ENCODE results near the gene IGLL5. TPM values are rescaled to one million over a fixed set of nuclear protein-coding genes. Genes with fewer than 3 reads are reported as not detected.
A peak's percentile ranks its signal among the peaks of the same experiment; 100 is the strongest.

The IGLL5 gene
- total and polyA plus RNA-seq, 4 experiments from 2014 or later = 0.26 to 3.6 TPM; not detected in 2

DNA sequence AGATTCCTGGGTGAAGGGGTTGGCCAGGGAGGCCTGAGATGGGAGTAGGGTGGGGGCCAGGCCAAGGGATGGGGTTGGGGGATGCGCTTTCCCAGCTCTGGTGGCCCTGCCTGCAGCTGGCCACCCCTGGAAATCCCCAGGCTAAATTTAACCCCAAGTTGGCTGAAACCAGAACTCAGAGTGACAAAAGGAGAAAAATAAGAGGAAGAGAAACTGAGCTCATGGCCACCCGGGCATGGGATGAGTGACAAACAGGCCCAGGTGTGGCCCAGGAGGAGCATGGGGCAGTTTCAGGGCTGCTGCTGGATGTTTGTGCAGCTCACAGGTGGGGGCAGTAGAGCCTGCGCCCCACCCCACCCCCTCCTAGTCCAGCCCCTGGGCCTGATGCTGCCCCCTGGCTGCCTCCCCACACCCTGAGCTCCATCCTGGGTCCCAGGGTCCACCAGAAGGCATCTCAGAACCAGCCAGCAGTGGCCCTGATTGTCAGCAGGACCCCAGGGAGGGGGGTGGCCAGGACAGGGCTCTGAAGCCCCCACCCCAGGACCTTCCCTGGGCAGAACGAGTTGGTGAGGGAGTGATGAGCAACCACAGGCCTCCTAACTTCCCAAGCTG is 48.0 kb downstream of the IGLL5 start:
- intact Hi-C loops (cut with micrococcal nuclease) = no loop called here
- no peak overlapping the region for H3K4me3 ChIP-seq (ENCODE audit: low read length in 2 of 2)
- H3K36me3 ChIP-seq (ENCODE audit: insufficient read depth, low read length) = no peaks in the 10 kb centered on the region
- Mint-ChIP-seq H3K27me3 (peaks cover 0 to 2% of the 10 kb centered on the region in 2 donors), H3K4me3 (no peak overlapping the region), H3K36me3 (no peaks in the 10 kb centered on the region), H3K9me3 (peaks cover 0 to 1% (median 0%) of the 10 kb centered on the region in 8 donors), H3K4me1 (no peaks in the 10 kb centered on the region), H3K27ac (no peak overlapping the region)
- H3K4me1 ChIP-seq (ENCODE audit: insufficient read depth, low read length) = no peaks in the 10 kb centered on the region
- POLR2A ChIA-PET (ENCODE audit: partially characterized antibody) = no interaction called here
- CTCF ChIA-PET (ENCODE audit: partially characterized antibody) = no interaction called here
- no peak overlapping the region for H3K27ac ChIP-seq (ENCODE audit: low read depth, low read length)
- H3K27me3 ChIP-seq (ENCODE audit: insufficient read depth, low read length) = no peaks in the 10 kb centered on the region
- DNase-seq = no peak
- H3K9me3 ChIP-seq (ENCODE audit: control insufficient read depth in 1 of 2, low read length in 2 of 2) = no peaks in the 10 kb centered on the region

DNA sequence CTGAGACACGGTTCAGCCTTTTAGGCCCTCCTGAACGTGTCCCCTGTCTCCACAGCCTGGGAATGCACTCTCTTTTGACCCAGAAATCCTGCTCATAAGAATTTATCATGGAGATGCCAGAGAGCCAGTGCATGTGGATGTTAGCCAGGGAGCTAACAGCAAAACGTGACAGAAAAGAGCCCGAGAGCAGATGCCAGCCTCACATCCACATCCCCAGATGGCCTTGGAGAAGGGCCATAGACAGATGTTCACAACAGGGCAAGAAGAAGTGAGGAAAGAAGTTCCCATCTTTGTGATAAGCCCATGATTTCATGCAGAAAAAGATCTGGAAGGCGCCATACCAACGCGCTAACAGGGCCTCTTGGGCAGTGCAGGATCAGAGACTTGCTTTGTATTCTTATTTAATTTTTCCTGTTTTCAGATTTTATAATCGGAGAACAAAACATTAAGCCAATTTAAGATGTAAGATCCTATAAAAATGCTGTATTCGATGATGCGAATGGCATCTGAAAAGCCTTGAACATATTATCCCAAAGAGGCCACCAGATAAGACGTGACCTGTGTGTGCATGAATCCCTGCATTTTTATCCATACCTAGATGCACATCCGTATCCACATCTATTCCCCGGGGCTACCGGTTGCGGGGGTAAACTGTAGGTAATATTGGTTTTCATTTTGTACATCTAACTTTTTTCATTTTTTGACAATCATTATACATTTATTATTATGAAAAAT is 48.7 kb downstream of the IGLL5 start:
- CTCF ChIA-PET (ENCODE audit: partially characterized antibody) = no interaction called here
- POLR2A ChIA-PET (ENCODE audit: partially characterized antibody) = no interaction called here
- Mint-ChIP-seq H3K9me3 (peaks cover 0 to 1% (median 0%) of the 10 kb centered on the region in 8 donors), H3K27ac (no peak overlapping the region), H3K4me3 (no peak overlapping the region), H3K36me3 (no peaks in the 10 kb centered on the region), H3K27me3 (peaks cover 0 to 2% of the 10 kb centered on the region in 2 donors), H3K4me1 (no peaks in the 10 kb centered on the region)
- H3K4me1 ChIP-seq (ENCODE audit: insufficient read depth, low read length) = no peaks in the 10 kb centered on the region
- H3K27ac ChIP-seq (ENCODE audit: low read depth, low read length) = no peak overlapping the region
- intact Hi-C loops (cut with micrococcal nuclease) = no loop called here
- no peak overlapping the region for H3K4me3 ChIP-seq (ENCODE audit: low read length in 2 of 2)
- H3K27me3 ChIP-seq (ENCODE audit: insufficient read depth, low read length) = no peaks in the 10 kb centered on the region
- H3K36me3 ChIP-seq (ENCODE audit: insufficient read depth, low read length) = no peaks in the 10 kb centered on the region
- DNase-seq = no peak
- H3K9me3 ChIP-seq (ENCODE audit: control insufficient read depth in 1 of 2, low read length in 2 of 2) = no peaks in the 10 kb centered on the region

DNA sequence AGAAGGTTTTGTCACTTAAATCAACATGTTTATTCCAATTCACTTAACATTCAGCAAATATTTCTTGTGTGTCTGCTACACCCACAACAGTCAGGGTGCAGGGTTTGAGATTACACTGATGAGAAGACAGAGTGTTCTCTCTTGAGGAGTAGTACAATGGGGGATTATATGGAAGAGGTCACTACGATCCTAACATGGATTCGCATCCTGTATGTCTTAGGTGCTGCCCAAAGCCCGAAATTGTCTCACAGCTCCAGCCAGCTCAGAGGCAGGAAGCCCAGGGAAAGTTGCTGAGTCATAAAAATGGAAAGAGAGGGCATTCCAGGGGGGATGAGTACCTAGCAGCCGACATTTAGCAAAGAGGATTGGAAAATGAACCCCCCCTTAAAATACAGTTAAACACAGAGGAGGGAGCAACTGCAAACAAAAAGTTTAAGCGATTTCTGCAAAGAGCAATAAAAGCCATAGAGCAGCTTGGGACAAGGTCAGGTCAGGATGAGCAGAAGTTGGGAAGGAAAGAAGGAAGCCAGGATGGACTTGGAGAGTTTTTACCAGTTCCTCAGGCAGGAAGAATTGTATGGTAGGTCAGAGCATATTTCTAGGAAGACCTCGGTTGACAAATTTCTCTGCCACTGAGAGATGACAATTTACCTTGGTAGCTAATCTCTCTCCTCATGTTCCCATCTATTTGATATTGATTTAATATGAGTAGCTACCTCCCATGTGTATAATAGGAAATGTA is 49.5 kb downstream of the IGLL5 start:
- no peak overlapping the region for H3K4me3 ChIP-seq (ENCODE audit: low read length in 2 of 2)
- Mint-ChIP-seq H3K27ac (no peak overlapping the region), H3K4me1 (no peaks in the 10 kb centered on the region), H3K4me3 (no peak overlapping the region), H3K36me3 (no peaks in the 10 kb centered on the region), H3K27me3 (peaks cover 0 to 2% of the 10 kb centered on the region in 2 donors), H3K9me3 (peaks cover 0 to 1% (median 0%) of the 10 kb centered on the region in 8 donors)
- no peaks in the 10 kb centered on the region for H3K9me3 ChIP-seq (ENCODE audit: control insufficient read depth in 1 of 2, low read length in 2 of 2)
- H3K4me1 ChIP-seq (ENCODE audit: insufficient read depth, low read length) = no peaks in the 10 kb centered on the region
- H3K27ac ChIP-seq (ENCODE audit: low read depth, low read length) = no peak overlapping the region
- H3K27me3 ChIP-seq (ENCODE audit: insufficient read depth, low read length) = no peaks in the 10 kb centered on the region
- ChIA-PET POLR2A (ENCODE audit: partially characterized antibody) (no interaction called here), CTCF (ENCODE audit: partially characterized antibody) (no interaction called here)
- intact Hi-C loops (cut with micrococcal nuclease) = no loop called here
- no peak for DNase-seq
- no peaks in the 10 kb centered on the region for H3K36me3 ChIP-seq (ENCODE audit: insufficient read depth, low read length)

- intact Hi-C loops (cut with micrococcal nuclease) = no loop called here
- Histone ChIP-seq H3K36me3 (ENCODE audit: insufficient read depth, low read length) (no peaks in the 10 kb centered on the region), H3K4me3 (ENCODE audit: low read length in 2 of 2) (no peak overlapping the region), H3K9me3 (ENCODE audit: control insufficient read depth in 1 of 2, low read length in 2 of 2) (no peaks in the 10 kb centered on the region), H3K27ac (ENCODE audit: low read depth, low read length) (no peak overlapping the region), H3K4me1 (ENCODE audit: insufficient read depth, low read length) (peaks cover 5% of the 10 kb centered on the region), H3K27me3 (ENCODE audit: insufficient read depth, low read length) (no peaks in the 10 kb centered on the region)
- POLR2A ChIA-PET (ENCODE audit: partially characterized antibody) = no interaction called here
- Mint-ChIP-seq H3K4me3 (no peak overlapping the region), H3K4me1 (peaks cover 2 to 5% (median 4%) of the 10 kb centered on the region in 4 donors), H3K9me3 (peaks cover 0 to 1% (median 0%) of the 10 kb centered on the region in 8 donors), H3K27ac (peak overlapping the region in 1 of 7 donors; percentile 8), H3K36me3 (no peaks in the 10 kb centered on the region), H3K27me3 (peaks cover 1 to 2% of the 10 kb centered on the region in 2 donors)
- CTCF ChIA-PET (ENCODE audit: partially characterized antibody) = interaction anchor here (0.8 to 1.5 kb wide), 2 partner anchors 16 to 18 kb away, joined by 4 read pairs; no protein-coding TSS in a partner anchor
- no peak for DNase-seq
Observed at GRCh38 chr22:22937894-22938480, 50.4 kb downstream of the IGLL5 start.

DNA sequence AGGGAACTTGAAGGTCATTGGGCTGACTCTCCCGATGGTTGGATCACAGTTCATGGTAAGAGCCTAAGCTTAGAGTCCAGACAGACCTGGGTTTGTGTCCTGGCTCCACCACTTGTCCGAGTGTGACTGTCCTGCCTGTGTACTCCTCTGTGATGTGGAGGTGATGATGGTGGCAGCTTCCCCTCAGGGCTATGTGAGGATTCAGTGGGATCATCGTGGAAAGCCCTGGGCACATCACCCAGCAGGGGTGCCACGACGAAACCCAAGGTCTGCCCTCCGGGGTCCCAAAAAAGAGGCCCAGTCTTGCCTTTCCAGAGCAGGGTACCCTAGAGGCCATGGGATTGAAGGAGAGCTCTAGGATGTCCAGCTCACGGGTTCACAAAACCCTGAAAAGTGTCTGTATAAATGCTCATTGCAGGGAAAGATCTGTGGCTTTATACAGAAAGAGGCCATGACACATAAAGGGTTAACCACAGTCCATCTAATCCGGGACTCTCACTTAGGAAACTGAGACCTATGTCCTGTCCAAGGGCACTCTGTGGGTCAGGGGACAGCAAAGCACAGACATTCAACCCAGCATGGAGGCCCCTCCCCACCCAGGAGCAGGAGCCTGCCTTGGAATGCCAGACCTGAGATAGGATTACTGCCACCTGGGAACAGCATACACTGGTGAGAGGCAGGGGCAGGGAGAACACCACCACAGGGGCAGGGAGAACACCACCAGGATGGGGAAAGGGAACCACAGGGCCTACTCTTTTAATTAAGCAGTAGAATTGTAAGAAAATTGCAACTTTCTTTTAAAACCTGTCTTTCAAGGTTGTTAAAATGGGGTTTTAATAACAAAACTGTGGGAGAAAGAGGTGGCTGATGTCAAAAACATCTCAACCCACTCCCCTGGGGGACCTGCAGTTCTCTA is 51.3 kb downstream of the IGLL5 start:
- Mint-ChIP-seq H3K27ac (peak overlapping the region in 2 of 7 donors; percentile 25 to 77), H3K9me3 (peaks cover 0 to 1% (median 0%) of the 10 kb centered on the region in 8 donors), H3K36me3 (no peaks in the 10 kb centered on the region), H3K4me1 (peaks cover 2 to 5% (median 4%) of the 10 kb centered on the region in 4 donors), H3K27me3 (peaks cover 1 to 2% of the 10 kb centered on the region in 2 donors), H3K4me3 (no peak overlapping the region)
- no peak overlapping the region for H3K4me3 ChIP-seq (ENCODE audit: low read length in 2 of 2)
- no peaks in the 10 kb centered on the region for H3K9me3 ChIP-seq (ENCODE audit: control insufficient read depth in 1 of 2, low read length in 2 of 2)
- DNase-seq = no peak
- H3K36me3 ChIP-seq (ENCODE audit: insufficient read depth, low read length) = no peaks in the 10 kb centered on the region
- ChIA-PET CTCF (ENCODE audit: partially characterized antibody) (interaction anchor here (0.6 to 1.7 kb wide), 5 partner anchors 15 to 193 kb away, joined by 3 to 4 read pairs (median 4); no protein-coding TSS in a partner anchor), POLR2A (ENCODE audit: partially characterized antibody) (no interaction called here)
- H3K27me3 ChIP-seq (ENCODE audit: insufficient read depth, low read length) = no peaks in the 10 kb centered on the region
- peaks cover 5% of the 10 kb centered on the region for H3K4me1 ChIP-seq (ENCODE audit: insufficient read depth, low read length)
- intact Hi-C loops (cut with micrococcal nuclease) = no loop called here
- no peak overlapping the region for H3K27ac ChIP-seq (ENCODE audit: low read depth, low read length)

DNA sequence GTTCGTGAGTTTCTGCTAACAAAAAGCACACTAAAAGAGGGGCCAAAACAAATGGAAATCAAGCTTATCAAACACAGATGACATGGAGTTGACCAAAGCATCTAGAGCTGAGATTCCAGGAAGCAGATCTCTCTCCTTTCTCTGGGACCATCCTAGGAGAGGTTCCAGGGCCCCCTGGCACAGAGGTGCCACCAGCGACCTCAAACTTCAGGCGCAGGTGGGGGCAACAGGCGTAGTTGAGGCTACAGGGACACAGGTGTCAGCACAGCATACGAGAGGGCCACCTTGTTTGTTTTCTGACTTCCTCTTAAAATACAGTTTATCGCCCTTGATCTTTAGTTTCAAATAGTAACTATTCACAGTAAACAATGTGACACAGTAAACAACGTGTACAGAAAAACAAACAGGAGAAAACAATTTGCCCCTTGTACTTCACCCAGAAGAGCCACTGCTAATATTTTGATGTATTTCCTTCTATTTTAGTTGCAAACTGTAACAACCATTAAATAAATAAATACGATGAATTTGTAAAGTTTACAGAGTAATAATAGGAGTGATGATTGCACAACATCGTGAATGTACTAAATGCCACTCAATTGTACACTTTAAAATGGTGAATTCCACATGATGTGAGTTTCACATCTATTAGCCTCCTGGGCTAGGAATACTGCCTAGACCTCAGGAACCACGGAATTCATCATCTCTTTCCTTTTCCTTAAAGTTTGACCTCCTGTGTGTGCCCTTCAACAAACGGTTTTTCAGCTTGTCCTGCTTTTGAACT is 52.2 kb downstream of the IGLL5 start:
- H3K4me1 ChIP-seq (ENCODE audit: insufficient read depth, low read length) = peaks cover 5% of the 10 kb centered on the region
- peaks cover 2 to 5% (median 4%) of the 10 kb centered on the region in 4 donors for H3K4me1 Mint-ChIP-seq
- no peaks in the 10 kb centered on the region for H3K27me3 ChIP-seq (ENCODE audit: insufficient read depth, low read length)
- no peaks in the 10 kb centered on the region for H3K36me3 Mint-ChIP-seq
- no peak overlapping the region for H3K4me3 Mint-ChIP-seq
- no peak overlapping the region for H3K27ac ChIP-seq (ENCODE audit: low read depth, low read length)
- peaks cover 1 to 2% of the 10 kb centered on the region in 2 donors for H3K27me3 Mint-ChIP-seq
- POLR2A ChIA-PET (ENCODE audit: partially characterized antibody) = no interaction called here
- H3K4me3 ChIP-seq (ENCODE audit: low read length in 2 of 2) = no peak overlapping the region
- intact Hi-C loops (cut with micrococcal nuclease) = no loop called here
- CTCF ChIA-PET (ENCODE audit: partially characterized antibody) = interaction anchor here (1.2 to 1.7 kb wide), 3 partner anchors 15 to 194 kb away, joined by 3 to 4 read pairs (median 4); no protein-coding TSS in a partner anchor
- H3K9me3 ChIP-seq (ENCODE audit: control insufficient read depth in 1 of 2, low read length in 2 of 2) = no peaks in the 10 kb centered on the region
- peak overlapping the region in 1 of 7 donors; percentile 25 for H3K27ac Mint-ChIP-seq
- no peaks in the 10 kb centered on the region for H3K36me3 ChIP-seq (ENCODE audit: insufficient read depth, low read length)
- DNase-seq = no peak
- peaks cover 0 to 1% (median 0%) of the 10 kb centered on the region in 8 donors for H3K9me3 Mint-ChIP-seq

All from CD4-positive, alpha-beta memory T cell (primary cell).